GM18508 (cell line): Measurements from ENCODE around the gene MYO5A.
"Not testable (repeated sequence)": the region's sequence is repeated elsewhere in the genome, so short reads cannot be mapped to it uniquely, and the experiment has no call there.

Experiments
- ATAC-seq: cut with Tn5 transposase; IDR thresholded peaks from one replicate; pipeline ENCODE4 v1.9.1; 2021; ENCODE audit warnings: moderate number of reproducible peaks; ENCODE audit not compliant: insufficient read depth, unreplicated experiment

The MYO5A gene

DNA sequence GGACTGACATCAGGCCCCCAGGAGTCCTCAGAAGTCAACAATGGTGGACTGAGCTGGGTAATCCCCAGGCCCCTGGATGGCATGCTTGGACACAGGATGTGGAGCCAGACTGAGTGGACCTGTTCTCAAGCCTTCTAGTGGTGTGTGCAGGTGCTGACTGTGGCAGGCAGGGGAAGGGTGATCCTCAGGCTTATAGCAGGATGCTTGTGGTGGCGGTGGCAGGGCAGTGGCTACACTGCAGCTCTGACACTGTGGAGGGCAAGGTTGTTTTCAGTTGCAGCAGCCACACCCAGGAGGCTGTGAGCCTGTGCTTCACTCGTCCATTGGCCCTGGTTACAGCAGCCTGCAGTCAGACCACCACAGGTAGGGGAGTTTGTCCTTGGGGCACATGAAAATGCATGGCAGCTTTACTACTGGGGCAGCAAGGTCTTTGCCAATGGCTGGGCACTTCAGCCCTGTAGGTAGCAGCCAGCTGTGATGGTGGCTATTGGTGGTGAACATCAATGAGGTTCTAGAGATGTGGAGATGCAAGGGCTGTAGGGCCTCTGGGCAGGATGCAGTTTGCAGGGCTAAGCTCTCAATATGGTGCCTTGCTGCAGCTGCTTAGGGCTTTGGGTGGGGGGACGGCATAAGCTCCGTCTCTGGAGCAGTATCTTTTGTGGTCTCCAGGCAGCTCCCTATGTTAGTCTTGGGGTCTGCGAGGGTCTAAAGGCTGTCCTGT, 17.5 kb upstream of the MYO5A start:
- no peak for ATAC-seq

DNA sequence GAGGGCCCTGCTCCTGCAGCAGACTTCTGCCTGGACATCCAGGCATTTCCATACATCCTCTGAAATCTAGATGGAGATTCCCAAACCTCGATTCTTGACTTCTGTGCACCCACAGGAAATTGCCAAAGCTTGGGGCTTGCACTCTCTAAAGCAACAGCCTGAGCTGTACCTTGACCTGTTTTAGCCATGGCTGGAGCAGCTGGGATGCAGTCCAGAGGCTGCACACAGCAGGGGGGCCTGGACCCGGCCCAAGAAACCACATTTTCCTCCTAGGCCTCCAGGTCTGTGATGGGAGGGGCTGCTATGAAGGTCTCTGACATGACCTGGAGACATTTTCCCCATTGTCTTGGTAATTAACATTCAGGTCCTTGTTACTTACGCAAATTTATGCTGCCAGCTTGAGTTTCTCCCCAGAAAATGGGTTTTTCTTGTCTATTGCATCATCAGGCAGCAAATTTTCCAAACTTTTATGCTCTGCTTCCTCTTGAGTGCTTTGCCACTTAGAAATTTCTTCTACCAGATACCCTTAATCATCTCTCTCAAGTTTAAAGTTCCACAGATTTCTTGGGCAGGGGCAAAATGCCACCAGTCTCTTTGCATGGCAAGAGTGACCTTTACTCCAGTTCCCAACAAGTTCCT, 11.8 kb upstream of the MYO5A start:
- ATAC-seq, result no peak

DNA sequence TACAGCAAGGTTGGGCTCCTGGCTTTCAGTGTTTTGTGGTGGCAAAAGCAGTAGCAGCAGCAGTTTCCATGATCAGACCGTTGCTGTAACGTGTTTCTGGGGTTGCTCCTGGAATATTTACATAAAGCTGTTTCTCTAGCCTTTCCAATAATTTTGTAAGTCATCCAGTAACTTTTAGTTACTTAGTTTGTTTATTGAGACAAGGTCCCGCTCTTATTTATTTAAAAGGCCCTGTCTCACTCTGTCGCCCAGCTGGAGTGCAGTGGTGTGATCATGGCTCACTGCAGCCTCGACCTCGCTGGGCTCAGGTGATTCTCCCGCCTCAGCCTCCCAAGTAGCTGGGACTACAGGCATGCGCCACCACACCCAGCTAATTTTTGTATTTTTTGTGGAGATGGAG, 8.8 kb upstream of the MYO5A start:
- no peak for ATAC-seq

DNA sequence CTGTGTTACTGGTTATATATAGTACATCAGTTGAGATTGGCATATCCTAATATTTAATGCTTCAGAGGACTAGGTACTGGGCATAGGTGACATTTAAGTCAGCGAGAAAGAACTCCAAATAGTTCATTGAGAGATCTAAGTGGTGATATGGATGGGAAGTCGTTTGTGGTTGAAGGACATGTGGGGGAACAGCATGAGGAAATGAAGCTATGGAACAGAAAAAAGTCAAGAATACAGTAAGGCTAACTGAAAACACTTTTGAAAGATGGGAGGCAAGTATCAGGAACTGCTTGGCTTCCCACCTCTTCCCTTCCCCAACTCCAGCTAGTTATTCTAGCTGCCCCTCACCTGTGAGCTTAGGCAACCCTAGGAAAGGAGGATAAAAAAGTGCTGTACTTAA, 3.7 kb upstream of the MYO5A start:
- no peak for ATAC-seq

DNA sequence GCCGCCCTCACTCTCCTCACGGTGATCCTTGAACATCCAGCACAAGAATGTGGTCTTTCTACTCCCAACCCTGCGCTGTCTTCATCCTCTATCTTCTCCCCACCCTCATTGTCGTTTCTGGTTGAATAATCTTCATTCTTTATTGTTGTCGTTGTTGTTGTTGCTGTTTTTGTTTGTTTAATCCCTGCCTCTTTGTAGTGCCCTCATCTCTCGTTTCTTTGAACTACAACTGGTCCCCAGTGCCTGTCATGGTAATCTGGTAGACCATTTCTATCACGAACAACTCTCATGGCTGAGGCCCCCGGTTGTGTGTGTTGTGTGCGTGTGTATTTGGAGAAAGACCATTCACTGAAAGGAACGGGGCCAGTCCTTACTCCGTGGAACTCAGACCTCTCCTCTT, 1.3 kb upstream of the MYO5A start:
- no peak for ATAC-seq

DNA sequence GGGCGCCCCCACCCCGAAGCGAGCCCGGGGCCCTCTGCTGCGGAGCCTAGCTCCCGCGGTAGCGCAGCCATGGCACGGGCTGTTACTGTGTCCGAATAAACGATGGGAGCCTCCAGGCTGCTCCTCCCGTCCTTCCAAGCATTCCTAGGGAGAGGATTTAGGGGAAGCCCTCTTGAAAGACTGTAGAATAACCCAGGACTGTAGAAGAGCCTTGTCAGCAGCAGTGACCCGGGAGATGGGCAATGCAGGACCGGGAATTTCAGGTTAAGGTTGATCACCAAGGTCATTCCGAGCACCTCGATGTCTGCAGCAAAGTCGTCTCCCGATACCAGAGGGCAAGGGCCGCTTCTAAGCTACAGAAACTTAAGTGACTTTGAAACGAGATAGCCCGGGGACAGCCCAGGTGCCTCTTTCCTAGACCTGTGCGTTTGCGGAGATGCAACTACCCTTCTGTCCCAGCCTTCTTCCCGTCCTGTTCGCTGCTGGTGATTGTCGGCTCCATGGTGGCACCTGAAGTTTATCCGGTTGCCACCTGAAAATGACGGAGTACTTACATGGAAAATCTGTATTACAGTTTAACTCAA, 753 bp upstream of the MYO5A start:
- no peak for ATAC-seq

DNA sequence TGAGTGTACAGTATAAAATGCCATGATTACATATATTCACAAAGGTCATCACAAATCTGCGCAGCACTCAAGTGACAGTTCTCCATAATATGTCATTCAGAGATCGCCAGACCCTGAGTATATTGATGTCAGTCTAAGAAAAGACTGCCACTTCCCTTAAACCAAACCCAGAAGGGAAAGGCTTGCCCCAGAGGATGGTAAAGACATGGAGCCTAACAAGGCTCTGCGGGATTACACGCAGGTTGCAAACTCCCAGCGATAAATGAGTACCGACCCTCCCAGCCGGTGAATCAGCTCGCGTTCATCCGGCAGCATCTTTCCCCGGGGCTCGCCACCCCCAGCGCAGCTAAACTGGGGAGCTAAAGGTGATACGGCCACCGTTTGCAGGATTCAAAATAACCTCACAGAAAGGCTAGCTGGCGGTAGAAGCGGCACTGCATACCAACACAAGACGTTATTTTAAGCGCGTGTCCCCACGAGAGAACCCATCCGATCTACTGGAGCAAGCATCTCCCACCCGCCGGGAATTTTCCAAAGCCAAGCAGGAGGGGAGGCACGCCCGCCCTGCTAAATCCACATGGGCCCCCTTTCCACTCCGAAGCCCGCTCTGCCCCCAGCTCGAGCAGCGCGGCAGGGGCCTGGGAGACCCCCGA, 643 bp downstream of the MYO5A start:
- ATAC-seq, result peak; percentile 10

DNA sequence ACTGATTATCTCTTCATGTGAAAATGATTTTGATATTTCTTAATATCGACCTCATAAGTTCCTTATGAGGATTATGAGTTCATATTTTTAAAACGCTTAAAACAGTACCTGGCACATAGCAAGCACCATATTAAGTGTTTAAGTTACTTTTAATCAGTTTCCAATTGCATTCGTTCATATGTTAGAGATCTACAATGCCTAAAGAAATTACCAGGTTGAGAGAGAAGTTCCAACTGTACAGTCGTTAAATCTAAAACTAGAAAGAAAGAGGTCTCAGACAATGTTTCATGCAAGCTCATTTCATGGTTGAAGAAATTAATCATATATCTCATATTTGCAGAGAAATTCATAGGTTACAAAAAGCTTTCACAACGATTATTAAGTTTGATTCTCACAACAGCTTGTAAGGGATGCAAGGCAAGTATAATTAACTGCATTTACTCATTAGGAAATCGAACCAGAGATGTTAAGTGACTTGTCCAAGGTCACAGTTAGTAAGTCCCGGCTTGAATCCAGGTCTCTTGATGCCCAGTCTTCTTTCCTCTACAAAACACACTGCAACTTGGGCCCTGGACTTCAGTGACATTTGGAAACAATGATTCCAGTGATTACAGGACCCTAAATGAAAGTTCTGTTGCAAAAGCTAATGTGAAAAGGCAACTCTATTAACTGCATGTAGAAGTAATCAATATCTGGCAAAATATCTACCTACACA, 1.3 kb downstream of the MYO5A start:
- no peak for ATAC-seq

DNA sequence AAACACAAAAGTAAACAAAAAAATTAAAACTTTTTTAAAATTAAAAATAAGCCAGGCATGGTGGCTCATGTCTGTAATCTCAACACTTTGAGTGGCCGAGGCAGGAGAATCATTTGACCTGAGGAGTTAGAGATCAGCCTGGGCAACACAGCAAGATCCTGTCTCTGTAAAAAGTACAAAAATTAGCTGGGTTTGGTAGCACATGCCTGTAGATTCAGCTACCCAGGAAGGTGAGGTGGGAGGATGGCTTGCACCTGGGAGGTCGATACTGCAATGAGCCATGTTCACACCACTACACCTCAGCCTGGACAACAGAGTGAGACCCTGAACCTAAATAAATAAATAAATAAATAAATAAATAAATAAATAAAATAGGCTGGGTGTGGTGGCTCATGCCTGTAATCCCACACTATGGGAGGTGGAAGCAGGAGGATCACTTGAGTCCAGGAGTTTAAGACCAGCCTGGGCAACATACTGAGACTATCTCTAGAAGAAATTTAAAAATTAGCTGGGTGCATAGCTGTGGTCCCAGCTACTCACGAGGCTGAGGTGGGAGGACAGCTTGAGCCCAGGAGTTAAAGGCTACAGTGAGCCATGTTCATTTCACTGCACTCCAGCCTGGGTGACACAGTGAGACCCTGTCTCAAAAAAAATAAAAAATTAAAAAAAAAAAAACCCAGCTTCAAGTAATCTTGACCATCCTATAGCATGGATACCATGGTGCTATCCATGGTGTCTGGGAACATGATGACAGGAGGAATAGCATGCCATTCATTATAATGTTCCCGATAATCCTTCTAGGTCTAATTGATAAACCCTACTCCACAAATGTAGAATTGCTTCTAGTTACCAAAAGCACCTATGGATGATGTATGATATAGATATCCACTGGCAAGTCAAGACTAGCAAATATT, 4.2 kb downstream of the MYO5A start:
- no peak for ATAC-seq

DNA sequence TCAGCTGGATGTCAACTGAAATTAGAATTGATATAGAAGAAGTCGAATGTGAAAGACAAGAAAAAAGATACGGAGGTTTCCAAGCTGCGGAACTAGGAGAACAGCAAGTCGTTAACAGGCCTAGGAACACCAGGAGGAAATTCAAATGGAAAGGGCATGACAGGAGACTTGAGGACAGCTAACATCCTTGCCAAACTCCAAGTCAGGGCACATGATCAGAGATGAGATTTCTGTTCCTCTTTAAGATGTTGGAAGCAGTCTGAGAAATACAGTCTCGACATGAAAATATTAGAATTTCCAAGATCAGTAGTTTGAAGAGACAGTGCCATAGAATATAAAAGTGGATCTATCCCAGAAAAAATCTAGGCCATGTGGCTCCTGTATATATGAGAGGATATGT, 5.0 kb downstream of the MYO5A start:
- no peak for ATAC-seq

DNA sequence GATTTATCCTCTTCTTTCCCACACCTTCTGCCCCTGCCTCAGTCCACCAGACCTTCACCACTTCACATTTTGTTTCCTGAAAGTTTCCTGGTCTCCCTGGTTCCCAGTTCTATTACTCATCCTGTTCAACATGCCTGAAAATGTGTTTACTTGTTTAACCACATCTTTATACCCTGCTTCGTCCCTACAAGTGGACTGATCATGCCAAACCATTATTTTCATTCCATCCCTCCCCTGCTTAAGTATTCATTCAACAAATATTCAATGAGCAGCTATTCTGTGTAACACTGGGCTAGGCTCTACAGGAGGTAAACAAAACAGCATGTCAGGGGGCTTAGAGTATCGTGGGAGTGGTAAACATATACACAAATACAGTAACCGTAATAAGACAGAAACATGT, 5.5 kb downstream of the MYO5A start:
- no peak for ATAC-seq

DNA sequence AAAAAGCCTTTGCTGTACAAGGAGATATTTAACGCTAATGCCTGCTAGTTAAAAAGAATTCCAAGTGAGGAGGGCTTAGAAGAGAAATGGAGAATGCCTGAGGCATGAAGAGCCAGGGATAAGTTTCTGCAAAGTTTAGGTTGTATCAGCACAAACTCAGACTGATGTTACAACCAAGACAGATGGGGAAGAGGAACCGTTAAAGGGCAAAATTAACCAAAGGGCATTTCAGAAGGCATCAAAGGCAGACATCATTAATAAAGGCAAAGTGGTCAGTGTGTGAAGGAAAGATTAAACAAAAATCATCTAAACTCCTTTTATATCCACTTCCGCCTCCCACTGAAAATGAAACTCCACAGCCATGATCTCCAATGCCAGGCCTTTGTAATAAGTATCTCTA, 7.0 kb downstream of the MYO5A start:
- ATAC-seq, result no peak

DNA sequence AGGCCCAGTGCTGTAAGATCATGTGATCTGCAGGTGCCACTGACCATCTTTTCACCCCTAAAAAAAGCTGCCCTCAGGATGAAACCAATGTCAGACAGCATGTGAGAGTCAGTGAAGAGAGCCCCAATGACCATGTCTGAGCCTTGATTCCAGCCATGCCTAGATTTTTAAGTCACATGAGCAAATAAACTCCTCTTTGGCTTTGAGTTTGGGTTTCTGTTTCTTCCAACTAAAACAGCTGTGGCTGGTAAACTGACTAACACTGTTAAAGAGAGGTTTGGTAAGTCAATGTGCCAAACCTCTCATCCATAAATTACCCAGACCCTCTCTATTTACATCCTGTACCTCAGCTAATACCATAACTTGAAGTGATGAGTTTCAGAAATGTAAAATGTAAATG, 8.3 kb downstream of the MYO5A start:
- no peak for ATAC-seq

DNA sequence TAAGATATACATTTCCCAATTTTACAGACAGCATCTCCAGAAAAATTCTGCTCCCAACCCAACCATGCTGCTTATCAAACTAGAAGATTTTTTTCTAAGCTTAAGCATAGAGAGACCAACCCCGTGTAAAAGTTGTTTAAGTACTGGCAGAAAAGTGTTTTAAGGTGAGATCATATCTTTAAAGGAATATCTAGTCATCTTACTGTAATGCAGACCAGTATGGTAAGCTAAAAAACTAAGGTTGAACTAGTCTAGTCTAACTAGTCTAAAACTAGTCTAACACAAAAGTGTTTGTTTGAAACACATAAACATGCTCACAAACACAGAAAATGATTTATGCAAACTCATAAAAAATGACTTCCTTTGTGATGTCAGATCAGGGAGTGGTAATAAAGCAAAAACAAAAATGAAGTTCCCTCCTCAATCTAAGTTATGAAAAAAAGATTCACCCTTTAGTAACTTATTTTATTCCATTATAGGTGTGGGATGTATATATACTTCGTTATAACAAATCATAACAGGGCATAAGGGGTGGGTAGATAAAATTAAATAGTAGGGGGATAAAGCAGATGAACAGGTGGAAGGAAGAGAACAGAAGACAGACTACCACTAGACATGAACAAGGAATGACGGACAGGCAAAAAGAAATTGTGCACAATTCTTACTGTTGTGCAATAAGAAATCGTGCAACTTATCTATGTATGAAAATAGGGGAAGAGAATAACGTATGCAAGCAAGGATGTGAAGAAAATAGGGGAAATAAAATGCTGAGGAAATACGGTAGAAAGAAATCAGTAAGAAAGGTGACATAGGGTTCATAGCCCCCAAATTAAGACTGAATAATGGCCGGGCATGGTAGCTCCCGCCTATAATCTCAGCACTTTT, 10.0 kb downstream of the MYO5A start:
- no peak for ATAC-seq

DNA sequence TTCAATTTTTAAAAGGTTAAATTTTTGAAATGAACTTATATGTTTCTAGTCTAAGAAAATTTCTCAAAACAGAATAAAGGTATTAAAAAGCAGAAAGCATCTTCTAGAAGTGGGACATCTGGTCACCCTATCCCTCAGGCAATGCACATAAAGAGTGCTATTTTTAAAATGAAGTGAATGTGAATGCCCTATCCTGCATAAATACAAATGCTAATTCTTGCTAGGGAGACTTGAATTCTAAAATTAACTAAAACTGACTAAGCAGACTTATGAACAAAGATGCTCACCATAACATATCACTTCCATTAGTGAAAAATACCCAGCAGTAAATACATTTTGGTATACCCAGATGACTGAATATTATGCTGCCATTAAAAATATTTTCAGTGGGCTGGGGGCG, 11.7 kb downstream of the MYO5A start:
- ATAC-seq, result no peak

DNA sequence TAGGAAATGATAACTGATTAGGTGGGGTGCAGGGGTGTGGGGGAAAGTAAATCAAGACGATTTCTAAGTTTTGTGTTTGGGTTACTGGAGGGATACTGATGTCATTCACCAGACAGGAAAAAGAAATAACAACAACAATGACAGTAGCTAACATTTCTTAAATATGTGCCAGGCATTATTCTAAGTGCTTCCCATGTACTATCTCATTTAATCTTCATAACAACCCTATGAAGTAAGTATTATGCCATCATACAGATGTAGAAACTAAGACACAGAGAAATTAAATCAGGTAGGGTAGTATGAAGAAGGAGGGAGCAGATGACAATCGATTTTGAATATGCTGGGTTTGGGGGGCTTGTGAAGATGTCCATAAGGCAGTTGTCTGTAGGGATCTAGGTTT, 13.3 kb downstream of the MYO5A start:
- no peak for ATAC-seq

DNA sequence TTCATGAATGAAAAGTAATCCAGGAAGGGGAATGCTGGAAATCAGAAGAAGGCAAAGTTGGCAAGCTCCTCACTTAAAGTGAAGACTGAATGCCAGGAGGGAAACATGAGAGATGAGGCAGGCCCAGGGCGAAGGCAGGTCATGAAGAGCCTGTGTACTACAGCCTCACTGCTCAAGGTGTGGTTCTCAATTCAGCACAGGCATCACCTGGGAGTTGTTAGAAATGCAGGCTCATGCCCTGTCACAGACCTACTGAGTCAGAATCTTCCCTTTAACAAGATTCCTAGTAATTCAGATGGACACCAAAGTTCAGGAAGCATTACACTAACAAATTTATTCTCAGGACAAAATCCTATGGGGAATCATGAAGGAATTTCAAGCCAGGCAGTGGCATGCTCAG, 14.2 kb downstream of the MYO5A start:
- ATAC-seq, result no peak

DNA sequence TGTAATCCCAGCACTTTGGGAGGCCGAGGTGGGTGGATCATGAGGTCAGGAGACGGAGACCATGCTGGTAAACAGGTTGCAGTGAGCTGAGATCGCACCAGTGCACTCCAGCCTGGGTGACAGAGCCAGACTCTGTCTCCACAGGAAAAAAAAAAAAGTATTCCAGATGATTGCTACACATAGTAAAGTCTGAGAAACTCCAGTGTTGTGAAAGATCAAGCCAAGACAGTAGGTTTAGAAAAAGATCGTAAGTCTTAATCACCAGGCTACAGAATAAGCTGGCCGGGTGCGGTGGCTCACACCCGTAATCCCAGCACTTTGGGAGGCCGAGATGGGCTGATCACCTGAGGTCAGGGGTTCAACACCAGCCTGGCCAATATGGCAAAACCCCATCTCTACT, 15.8 kb downstream of the MYO5A start:
- ATAC-seq, result not testable (repeated sequence)

DNA sequence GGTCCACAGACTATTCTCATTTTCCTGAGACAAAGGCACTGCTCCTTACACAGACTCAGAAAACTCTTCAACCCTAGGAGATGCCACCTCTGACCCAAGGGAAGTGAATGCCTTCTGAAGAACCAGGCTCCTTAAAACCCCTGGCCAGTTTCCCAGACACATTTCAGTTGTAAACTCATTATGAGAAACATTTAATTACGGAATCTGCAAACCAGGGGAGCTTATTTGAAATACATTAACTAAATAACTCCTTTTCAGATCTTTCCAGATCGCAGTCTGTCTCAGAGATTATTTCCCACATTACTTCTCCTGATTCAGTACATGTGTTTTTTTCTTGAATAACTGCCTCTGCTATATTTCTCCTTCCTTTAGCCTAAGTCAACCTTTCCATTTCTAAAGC, 17.6 kb downstream of the MYO5A start:
- ATAC-seq, result no peak
